NCI-H345 treated with DMSO at 0.1 percent for 48 hours (cell line): ENCODE measurements around the gene NGB.
A peak's percentile ranks its signal among the peaks of the same experiment; 100 is the strongest.

ENCODE experiments used
- DNase-seq: peaks from one replicate; lab custom pipeline; 2025; ENCODE audit not compliant: unreplicated experiment; lab: John Stamatoyannopoulos, UW

NGB gene

GRCh38 chr14:77238996-77239395 is 32.0 kb downstream of the NGB start:
- DNase-seq = no peak

GRCh38 chr14:77238356-77238755 is 32.6 kb downstream of the NGB start:
- DNase-seq = no peak

DNA sequence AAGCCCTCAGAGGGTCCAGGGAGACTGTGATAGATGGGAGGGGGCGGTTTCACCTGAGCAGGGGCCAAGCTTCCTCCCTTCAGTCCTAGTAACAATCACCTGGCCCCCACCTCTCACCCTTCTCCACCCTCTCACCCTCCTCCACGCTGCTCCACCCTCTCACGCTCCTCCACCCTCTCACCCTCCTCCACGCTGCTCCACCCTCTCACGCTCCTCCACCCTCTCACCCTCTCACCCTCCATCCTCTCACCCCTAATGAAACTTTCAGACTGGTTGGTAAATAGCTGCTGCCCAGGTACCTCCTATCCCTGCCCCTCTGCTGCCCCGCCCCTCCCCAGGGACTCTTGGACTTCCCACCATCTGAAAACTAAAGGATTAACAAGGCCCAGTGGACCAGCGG is 34.2 kb downstream of the NGB start:
- no peak for DNase-seq

DNA sequence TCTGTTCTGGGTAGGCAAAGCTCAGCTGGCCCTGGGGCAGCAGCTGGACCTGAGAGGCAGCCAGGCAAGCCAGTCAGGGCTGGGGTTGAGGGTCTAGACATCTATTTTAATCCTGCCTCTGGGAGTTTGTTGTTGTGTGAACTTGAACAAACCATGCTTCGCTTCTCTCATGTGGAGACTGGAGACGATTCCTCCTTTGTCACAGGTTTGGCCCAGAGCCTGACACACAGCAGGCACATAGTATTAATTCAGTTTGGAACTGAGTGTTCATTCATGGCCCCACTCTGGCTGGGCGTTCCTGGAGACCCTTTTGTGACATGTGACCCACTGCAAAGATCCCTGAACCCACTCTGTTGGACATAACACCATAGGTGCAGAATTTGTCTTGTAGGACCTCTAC is 39.3 kb downstream of the NGB start:
- peak; percentile 48 for DNase-seq

GRCh38 chr14:77230914-77231313 is 40.1 kb downstream of the NGB start:
- DNase-seq = peak; percentile 43

GRCh38 chr14:77228056-77228455 is 43.0 kb downstream of the NGB start:
- DNase-seq = no peak

DNA sequence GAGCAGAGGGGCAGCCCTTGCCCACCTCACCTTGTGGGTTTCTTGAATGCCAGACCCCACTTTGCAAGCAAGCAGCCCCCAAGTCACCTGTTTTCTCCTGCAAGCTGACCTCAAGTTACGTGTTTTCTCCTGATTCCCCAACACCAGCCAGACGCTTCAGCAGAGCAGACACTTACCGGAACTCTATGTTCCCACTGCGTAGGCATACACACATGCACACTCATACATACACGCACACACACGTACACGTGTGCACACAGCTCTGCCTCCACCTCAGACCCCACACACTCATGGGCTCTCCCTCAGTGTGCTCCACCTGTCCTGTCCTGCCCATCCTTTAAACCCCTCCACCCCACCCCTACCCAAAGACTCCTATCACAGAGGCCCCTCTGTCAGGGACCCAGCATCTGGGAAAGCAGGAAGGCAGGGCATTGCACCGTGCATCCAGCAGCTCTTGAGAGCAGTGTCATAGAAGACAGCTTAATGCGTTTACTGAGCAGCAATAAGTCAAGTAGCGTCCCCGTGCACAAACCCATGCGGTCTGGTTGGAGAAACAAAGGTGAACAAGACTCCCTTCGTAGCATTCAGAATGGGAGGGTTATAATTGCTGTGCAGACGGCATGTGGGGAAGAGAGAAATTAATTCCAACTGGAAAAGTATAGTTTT is 45.0 kb downstream of the NGB start:
- no peak for DNase-seq

DNA sequence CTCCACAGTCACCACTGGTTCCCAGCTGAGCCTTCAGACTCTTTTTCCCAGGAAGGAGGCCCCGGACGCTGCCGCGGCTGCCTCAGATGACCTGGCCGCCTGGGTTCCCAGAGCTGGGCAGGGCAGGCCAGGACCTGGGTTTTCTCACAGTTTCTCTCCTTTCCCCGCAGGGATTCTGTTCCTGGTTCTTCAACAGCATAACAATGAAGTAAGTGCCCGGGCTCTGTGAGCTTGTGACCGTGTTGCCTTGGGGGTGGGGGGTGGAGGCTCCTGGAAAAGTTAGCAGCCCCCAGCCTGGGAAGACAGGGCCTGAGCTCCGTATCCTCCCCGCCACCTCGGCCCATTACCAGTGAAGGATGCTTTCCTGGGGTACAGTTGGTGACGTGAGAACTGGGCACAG is 45.8 kb downstream of the NGB start:
- no peak for DNase-seq

- DNase-seq = no peak
Measured at GRCh38 chr14:77224212-77224611, 46.8 kb downstream of the NGB start.

DNA sequence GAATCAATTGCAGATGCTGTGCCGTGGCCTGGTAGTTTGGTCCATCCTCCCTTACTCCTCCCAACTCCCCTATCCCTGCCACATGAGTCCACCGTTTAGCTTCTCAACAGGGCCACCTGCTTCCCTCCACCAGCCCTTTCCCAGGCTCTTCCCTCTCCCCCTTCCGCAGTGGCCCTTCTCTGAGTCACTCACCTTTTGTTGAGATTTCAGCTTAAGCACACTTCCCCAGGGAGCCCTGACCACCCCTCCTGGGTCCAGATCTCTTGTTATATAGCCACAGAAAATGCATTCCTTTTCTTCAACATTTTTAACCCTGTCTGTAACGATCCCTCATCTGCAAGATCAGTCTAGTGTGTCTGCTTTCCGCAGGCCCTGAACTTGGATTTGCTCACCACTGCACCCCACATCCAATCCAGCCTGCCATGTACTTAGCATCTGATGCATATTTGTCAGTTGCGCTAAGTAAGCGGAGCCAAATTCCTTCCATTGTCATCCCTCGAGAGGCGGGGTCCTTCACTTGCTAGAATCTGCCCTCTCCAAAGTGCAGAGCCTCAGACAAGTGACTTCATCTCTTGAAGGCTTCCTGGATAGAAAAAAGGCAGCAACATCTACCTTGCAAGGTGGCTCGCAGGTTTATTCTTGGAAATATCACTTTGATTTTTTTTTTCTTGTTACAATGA is 48.3 kb downstream of the NGB start:
- DNase-seq = no peak

- DNase-seq = no peak
Measured at GRCh38 chr14:77221241-77221871, 49.6 kb downstream of the NGB start.

GRCh38 chr14:77220246-77221017 is 50.6 kb downstream of the NGB start:
- no peak for DNase-seq

- DNase-seq = no peak
Measured at GRCh38 chr14:77219591-77219990, 51.4 kb downstream of the NGB start.

DNA sequence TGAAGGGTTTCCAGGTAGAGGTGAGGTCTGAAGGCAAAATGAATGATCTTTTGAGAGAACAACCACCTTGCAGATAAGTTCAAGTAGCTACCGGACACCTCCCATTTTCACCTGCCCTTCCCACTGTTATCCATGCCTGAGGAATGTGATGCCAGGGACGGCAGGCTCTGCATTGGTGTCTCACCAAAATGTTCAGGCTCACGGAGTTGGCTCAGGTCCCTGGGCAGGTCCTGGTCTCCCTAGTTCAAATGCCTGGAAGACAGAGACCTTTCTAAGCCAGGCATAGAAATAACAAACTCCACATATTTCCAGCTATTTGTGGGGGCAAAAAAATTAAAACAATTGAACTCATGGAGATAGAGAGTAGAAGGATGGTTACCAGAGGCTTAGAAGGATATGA is 53.5 kb downstream of the NGB start:
- no peak for DNase-seq
